Ovary (tissue), 9 donors: ENCODE measurements around the gene SMIM13. TPM values are rescaled to one million over a fixed set of nuclear protein-coding genes. Genes with fewer than 3 reads are reported as not detected.

Experiments used
- DNase-seq, 5 donors: peaks; one replicate each; pipeline ENCODE4 v3.0.0-alpha.2; 2019 to 2020
- H3K27ac ChIP-seq, 2 donors: fragments of 200-600 bp; one replicate each; pipeline versions ENCODE4 v1.5.1 to v1.8.0; 2019 to 2022
- H3K27me3 ChIP-seq: fragments of 200-600 bp; one replicate; pipeline ENCODE4 v1.8.0; 2022
- H3K36me3 ChIP-seq: fragments of 200-600 bp; sonication (generic); one replicate; pipeline ENCODE4 v1.5.1; 2019
- H3K4me1 ChIP-seq: one replicate; pipeline ENCODE4 v1.8.1; 2013; ENCODE audit warnings: mild to moderate bottlenecking, moderate library complexity; ENCODE audit not compliant: insufficient read depth
- H3K4me3 ChIP-seq: fragments of 200-600 bp; sonication (generic); one replicate; pipeline ENCODE4 v1.5.1; 2017
- H3K9me3 ChIP-seq, 2 donors: fragments of 200-600 bp in 1 of 2; sonication (generic) in 1 of 2; one replicate each; pipeline versions ENCODE4 v1.5.1 to v1.8.1; 2013 to 2019; ENCODE audit warnings: mild to moderate bottlenecking in 1 of 2, moderate library complexity in 1 of 2
- EP300 ChIP-seq: sonication (generic); formaldehyde crosslinking; IDR thresholded peaks from one replicate; pipeline ENCODE4 v1.6.1; 2017; ENCODE audit warnings: antibody characterized with exemption
- POLR2A ChIP-seq: fragments of 450-650 bp; IDR thresholded peaks from one replicate; pipeline ENCODE4 v1.6.1; 2017; ENCODE audit warnings: antibody characterized with exemption, mild to moderate bottlenecking, moderate library complexity
- WGBS, 3 donors: extraction: QIAGEN DNeasy Blood & Tissue Kit in 1 of 3; methylation state at CpG; one replicate each; pipeline versions ENCODE4 v1.1.5 to v1.1.7; 2013 to 2017; 5-methylcytosine and 5-hydroxymethylcytosine counted together
- intact Hi-C, 4 donors: fragments of 100-400 bp; cut with DNase I; formaldehyde crosslinking; loops; one replicate each; pipeline versions ENCODE4 v1.11.0 to v1.15.1; 2022 to 2023
- polyA plus RNA-seq, 2 donors: library from polyadenylated mRNA; stranded (reverse); fragments of 200-250 nt in 1 of 2; fragments of 350-450 nt in 1 of 2; fragmentation: Illumina TruSeq in 1 of 2; extraction: RNeasy Lipid Tissue Mini Kit (QIAGEN cat#74804) in 1 of 2; gene quantifications; one replicate each; pipeline ENCODE4 v1.2.3, GENCODE V29; 2013 to 2014
- total RNA-seq, 7 donors: library from RNA; depleted of rRNA in 2 of 7; stranded (reverse); fragments of >200 nt in 2 of 7; fragmentation: NEBNext Ultra II Directional in 3 of 7; extraction: Animal tissue kit (Norgen Biotek cat#: 25700) in 3 of 7; gene quantifications; one replicate each; pipeline versions ENCODE4 v1.1.0 to v1.2.4, GENCODE V29; 2016 to 2023
- TF ChIP-seq, protein P1 (sequence below), 3 donors: fragments of 450-650 bp in 2 of 3; fragments of 200-600 bp in 1 of 3; IDR thresholded peaks; one replicate each; pipeline versions ENCODE4 v1.5.1 to v1.8.0; 2016 to 2022; ENCODE audit warnings: antibody characterized with exemption in 3 of 3, mild to moderate bottlenecking in 1 of 3
- donor health status: DM: no; HTN: no; CAD: no; lungs with moderate emphysema.
- donor health status: DM: no; HTN: no; CAD: no.
- donor health status: Bipolar disorder and iron deficiency.
- donor health status: DM: yes; HTN: yes; CAD: no.
- donor health status: DM: no; HTN: no; CAD: no.
- donor health status: DM: yes; HTN: yes; CAD: no.

SMIM13 gene
- total and polyA plus RNA-seq, 9 donors, result 3.6 to 8.4 (median 6.0) TPM

DNA sequence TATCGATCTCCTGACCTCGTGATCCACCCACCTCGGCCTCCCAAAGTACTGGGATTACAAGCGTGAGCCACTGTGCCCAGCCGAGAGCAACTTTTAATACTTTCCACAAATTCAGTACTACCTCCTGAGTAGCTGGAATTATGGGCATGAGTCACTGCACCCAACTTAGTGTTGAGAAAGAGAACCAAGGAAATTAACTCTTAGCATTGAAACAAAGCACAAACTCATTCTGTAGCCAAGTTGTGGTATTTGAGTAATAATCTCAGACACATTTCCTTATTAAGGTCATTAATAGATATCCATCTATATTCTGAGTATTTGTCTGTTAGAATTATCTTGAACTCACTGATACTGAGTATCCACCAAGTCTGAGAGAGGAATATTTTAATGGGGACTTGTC is 35.2 kb upstream of the SMIM13 start:
- H3K4me3 ChIP-seq, result no peak overlapping the region
- H3K4me1 ChIP-seq, result no peaks in the 10 kb centered on the region
- H3K27me3 ChIP-seq, result no peaks in the 10 kb centered on the region
- DNase-seq, result no peak
- H3K9me3 ChIP-seq, result no peaks in the 10 kb centered on the region
- TF ChIP-seq, protein P1, sequence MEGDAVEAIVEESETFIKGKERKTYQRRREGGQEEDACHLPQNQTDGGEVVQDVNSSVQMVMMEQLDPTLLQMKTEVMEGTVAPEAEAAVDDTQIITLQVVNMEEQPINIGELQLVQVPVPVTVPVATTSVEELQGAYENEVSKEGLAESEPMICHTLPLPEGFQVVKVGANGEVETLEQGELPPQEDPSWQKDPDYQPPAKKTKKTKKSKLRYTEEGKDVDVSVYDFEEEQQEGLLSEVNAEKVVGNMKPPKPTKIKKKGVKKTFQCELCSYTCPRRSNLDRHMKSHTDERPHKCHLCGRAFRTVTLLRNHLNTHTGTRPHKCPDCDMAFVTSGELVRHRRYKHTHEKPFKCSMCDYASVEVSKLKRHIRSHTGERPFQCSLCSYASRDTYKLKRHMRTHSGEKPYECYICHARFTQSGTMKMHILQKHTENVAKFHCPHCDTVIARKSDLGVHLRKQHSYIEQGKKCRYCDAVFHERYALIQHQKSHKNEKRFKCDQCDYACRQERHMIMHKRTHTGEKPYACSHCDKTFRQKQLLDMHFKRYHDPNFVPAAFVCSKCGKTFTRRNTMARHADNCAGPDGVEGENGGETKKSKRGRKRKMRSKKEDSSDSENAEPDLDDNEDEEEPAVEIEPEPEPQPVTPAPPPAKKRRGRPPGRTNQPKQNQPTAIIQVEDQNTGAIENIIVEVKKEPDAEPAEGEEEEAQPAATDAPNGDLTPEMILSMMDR (IDR thresholded peaks at IDR 0.05), result no peak
- no peak for TF ChIP-seq EP300
- no peak for TF ChIP-seq POLR2A
- WGBS, 3 donors, result 94 to 96% (median 95%) methylated on average over 5 of the region's 5 CpGs
- intact Hi-C loops, result no loop called here
- no peak overlapping the region for H3K27ac ChIP-seq
- H3K36me3 ChIP-seq, result no peaks in the 10 kb centered on the region

DNA sequence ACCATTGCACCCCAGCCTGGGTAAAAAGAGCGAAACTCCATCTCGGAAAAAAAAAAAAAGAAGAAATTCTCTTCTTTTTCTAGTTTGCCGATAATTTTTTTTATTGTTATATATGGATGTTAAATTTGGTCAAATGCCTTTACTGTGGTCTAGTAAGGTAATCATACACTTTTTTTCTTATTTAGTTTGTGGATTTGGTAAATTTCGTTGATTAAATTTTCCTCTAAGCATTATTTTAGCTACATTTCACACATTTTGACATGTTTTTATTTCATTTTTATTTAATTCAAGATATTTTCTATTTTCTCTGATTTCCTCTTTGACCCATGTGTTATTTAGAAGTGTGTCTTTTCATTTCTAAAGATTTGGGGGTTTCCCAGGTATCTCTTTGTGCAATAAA is 31.6 kb upstream of the SMIM13 start:
- no peaks in the 10 kb centered on the region for H3K36me3 ChIP-seq
- WGBS, 3 donors, result 90 to 95% (median 95%) methylated on average over 4 of the region's 4 CpGs
- intact Hi-C loops, result no loop called here
- H3K27me3 ChIP-seq, result no peaks in the 10 kb centered on the region
- DNase-seq, result no peak
- no peak overlapping the region for H3K4me3 ChIP-seq
- no peak overlapping the region for H3K27ac ChIP-seq
- TF ChIP-seq POLR2A (no peak), EP300 (no peak)
- TF ChIP-seq, protein P1 (IDR thresholded peaks at IDR 0.05), result no peak
- H3K4me1 ChIP-seq, result no peaks in the 10 kb centered on the region
- H3K9me3 ChIP-seq, result no peaks in the 10 kb centered on the region

DNA sequence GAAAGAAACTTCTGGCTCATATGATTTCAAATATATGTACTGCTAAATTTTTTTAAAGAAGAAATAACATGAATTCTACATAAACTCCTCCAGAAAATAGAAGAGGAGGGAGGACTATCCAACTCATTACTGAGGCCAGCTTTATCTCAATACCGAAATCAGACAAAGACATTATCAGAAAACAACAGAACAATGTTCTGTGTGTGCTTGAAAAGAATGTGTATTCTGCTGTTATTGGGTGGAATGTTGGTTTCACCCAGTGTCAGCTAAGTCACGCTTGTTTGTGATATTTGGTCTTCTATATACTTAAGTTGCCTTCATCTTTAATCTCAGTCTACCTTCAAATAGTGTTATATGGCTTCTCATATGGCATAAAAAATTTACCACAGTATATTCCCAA is 30.9 kb upstream of the SMIM13 start:
- DNase-seq, result no peak

DNA sequence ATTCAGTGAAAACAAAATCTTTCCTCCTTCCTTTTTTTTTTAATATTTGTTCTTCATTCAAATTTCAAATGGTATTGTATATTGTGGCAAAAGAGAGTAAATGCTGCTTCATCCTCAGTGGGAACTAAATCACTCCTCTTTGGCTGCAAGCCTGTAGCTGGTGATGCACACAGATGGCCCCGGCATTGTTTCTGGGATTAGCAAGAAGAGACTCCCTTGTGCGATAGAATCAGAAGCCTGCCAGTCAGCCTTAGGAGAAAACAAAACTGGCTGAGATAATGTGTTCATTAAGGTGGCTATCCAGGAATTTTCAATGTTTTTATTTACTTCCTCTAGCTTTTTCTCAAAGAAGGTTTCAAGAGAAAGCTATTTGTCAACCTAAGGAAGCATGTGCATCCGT is 28.8 kb upstream of the SMIM13 start:
- WGBS, 3 donors, result 74 to 79% (median 75%) methylated on average over 3 of the region's 3 CpGs
- Histone ChIP-seq H3K4me1 (no peaks in the 10 kb centered on the region), H3K9me3 (no peaks in the 10 kb centered on the region), H3K27ac (no peak overlapping the region), H3K4me3 (no peak overlapping the region), H3K27me3 (no peaks in the 10 kb centered on the region), H3K36me3 (no peaks in the 10 kb centered on the region)
- TF ChIP-seq, protein P1 (IDR thresholded peaks at IDR 0.05), result no peak
- TF ChIP-seq EP300 (no peak), POLR2A (no peak)
- intact Hi-C loops, result no loop called here
- DNase-seq, result no peak

More for the DNA sequence above, 30.9 kb upstream of the SMIM13 start:
- Histone ChIP-seq H3K27me3 (no peaks in the 10 kb centered on the region), H3K4me3 (no peak overlapping the region), H3K27ac (no peak overlapping the region), H3K36me3 (no peaks in the 10 kb centered on the region), H3K4me1 (no peaks in the 10 kb centered on the region), H3K9me3 (no peaks in the 10 kb centered on the region)
- 72 to 81% (median 80%) methylated on average over 2 of the region's 2 CpGs for WGBS, 3 donors
- TF ChIP-seq, protein P1 (IDR thresholded peaks at IDR 0.05), result no peak
- TF ChIP-seq EP300 (no peak), POLR2A (no peak)
- intact Hi-C loops, result no loop called here
